SK-N-DZ (cell line): ENCODE results near the gene TESK1.
"Not testable (repeated sequence)": the region's sequence is repeated elsewhere in the genome, so short reads cannot be mapped to it uniquely, and the experiment has no call there.

Experiments
- DNase-seq: peaks from one replicate; pipeline ENCODE4 v3.0.0-alpha.2; 2015; ENCODE audit warnings: low spot score

Gene TESK1

GRCh38 chr9:35579130-35579529 lies 25.9 kb upstream of the TESK1 start:
- no peak for DNase-seq

GRCh38 chr9:35579659-35580227 lies 25.3 kb upstream of the TESK1 start:
- not testable (repeated sequence) for DNase-seq

- not testable (repeated sequence) for DNase-seq
These were observed 21.5 kb upstream of the TESK1 start for GRCh38 chr9:35583521-35583920.

DNA sequence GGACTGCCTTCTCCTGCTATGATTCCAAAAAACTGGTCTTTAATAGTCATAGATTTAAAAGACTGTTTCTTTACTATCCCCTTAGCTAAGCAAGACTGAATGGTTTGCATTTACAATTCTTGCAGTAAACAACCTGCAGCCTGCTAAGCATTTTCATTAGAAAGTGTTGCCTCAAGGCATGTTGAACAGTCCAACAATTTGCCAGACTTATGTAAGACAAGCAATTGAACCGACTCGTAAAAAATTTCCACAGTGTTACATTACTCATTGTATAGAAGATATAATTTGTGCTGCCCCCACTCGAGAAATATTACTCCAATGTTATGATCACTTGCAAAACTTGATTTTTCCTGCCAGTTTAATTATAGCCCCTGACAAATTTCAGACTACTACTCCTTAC lies 20.4 kb upstream of the TESK1 start:
- not testable (repeated sequence) for DNase-seq

GRCh38 chr9:35588506-35588905 lies 16.6 kb upstream of the TESK1 start:
- DNase-seq = not testable (repeated sequence)

- DNase-seq = no peak
These were observed 11.5 kb upstream of the TESK1 start for GRCh38 chr9:35593581-35593980.

DNA sequence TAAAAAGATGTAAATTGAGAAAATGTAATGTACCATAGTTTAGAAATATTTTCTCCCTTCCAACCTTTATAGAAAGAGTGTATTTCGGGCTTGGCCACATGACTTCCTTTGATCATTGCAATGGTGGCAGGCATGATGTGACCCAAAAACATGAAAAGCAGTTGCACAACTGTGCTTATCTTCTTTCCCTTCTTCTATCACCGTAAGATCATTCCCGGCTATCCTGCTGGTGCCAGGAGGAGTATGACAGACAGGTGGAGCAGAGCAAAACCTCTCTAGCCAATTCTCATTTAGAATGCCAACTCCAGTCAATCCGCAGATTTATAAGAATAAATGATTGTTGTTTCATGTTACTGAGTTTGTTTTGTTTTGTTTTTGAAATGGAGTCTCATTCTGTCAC lies 10.6 kb upstream of the TESK1 start:
- no peak for DNase-seq

DNA sequence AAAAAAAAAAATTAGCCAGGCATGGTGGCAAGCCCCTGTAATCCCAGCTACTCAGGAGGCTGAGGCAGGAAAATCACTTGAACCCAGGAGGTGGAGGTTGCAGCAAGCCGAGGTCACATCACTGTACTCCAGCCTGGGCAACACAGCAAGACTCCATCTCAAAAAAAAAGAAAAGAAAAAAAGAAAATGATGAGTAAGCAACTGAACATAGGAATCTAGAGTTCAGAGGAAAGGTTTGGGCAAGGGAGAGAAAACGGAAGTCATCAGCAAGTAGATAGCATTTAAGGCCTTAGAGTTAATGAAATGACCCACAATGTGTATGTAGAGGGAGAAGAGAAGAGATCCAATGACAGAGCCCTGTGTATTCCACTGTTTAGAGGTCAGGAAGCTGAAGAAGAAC lies 8.2 kb upstream of the TESK1 start:
- not testable (repeated sequence) for DNase-seq

DNA sequence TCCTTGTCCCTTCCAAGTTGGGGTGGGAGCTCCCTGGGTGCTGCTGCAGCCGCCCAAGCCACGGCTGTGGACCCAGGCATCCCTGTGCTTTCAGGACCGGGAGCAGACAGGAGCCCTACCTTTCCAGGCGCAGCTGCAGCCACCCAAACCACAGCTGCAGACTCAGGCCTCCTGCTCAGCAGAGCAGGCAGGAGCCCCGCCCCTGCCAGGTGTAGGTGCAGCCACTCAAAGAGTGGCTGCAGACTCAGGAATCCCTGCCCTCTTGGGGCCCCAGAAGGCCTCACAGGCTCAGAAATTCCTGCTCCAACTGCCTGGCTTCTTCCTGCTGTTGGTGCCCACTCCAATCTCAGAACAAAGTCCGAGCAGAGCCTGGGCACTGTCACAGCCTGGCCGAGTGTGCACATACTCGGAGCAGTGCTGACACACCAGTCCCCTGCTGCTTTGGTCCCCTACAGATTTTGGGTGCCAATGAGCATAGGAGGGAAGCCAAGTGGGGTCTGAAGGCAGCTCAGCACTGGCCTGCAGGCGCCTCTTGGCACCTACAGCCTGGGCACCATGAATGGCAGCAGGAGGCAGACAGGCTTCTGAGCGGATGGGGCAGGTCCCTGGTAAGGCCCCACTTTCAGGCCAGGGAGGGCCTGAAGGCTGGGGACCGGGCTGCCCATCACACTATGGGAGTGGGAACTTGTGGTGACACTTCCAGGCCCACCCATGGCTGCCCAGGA lies 6.0 kb upstream of the TESK1 start:
- DNase-seq = no peak

- DNase-seq = no peak
These were observed 5.1 kb upstream of the TESK1 start for GRCh38 chr9:35599763-35600604.

- no peak for DNase-seq
These were observed 1.5 kb upstream of the TESK1 start for GRCh38 chr9:35603506-35603985.

DNA sequence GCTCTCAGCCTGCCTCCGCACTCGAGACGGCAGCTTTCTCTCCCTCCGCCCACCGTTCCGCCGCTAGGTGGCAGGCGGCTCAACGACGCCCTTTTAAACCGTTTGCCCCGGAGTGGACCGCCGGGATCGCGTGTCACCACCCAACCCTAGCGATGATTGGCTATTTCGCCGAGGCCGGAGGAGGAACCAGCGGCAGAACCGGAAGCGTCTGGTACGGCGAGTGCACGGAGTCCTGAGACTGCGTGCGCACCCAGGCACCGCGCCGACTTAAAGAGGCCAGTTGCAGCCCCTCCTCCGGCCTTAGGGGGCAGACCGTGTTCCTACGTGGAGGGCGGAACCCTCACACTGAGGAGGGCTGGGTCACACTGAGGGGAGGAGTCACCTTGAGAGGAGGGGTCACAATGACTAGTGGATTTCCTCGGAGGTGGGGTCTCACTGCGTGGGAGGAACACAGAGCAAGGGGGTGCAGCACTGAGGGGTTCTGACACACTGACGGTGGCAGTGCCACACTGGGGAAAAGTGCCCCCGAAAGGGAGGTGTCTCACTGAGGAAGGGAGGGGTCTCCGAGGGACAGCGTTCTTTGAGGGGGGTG lies 980 bp upstream of the TESK1 start:
- peak; percentile 99 for DNase-seq

DNA sequence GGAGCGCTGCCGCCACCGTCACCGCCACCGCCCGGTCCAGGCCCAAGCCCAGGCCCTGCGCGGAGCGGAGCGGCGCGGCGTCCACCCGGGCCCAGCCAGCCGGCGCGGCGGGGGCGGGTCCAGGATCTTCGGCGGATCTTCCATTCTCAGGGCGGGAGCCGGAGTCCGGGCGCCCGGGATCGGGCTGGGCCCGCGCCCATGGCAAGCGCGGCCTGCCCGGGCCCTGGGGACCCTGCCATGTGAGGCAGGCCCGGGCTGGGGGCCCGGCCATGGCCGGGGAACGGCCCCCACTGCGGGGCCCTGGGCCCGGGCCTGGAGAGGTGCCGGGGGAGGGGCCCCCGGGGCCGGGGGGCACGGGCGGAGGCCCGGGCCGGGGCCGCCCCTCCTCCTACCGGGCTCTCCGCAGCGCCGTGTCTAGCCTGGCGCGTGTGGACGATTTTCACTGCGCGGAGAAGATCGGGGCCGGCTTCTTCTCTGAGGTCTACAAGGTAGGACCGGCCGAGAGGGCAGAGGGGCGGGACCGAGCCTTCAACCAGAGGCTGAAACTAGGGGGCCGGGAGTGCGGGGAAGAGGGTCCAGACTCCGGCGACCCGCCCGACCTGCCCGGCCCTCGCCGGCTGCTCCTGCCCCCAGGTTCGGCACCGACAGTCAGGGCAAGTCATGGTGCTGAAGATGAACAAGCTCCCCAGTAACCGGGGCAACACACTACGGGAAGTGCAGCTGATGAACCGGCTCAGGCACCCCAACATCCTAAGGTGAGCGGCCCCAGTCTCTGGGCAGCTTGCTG lies 482 bp downstream of the TESK1 start:
- DNase-seq = no peak

DNA sequence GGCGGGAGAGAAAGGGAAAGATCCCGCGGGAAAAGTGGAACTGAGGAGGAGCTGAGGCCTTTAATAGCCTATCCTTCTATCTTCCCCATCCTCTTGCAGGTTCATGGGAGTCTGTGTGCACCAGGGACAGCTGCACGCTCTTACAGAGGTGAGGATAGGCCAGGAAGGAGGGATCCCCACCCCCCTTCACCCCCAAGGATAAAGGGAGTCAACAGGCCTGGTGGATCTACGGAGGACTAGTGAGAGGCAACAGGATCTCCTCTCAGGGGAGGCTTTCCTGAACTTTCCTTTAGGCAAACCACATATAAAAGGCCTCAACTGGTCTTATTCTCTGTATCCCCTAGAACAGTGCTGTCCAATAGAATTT lies 1.1 kb downstream of the TESK1 start:
- DNase-seq = no peak

DNA sequence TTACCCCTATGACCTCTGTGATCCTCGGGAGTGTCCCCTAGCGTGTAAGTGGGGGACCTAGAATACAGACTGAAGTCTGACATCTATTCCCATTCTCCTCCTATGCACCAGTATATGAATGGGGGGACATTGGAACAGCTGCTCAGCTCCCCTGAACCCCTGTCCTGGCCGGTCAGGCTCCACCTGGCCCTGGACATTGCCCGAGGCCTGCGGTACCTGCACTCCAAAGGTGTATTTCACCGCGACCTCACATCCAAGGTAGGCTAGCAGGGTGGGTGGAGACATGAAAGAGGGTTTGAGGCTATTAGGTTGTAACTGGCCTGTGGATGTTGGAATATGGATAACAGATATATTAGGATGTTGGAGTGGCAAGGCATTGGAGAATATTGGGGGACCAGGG lies 1.7 kb downstream of the TESK1 start:
- no peak for DNase-seq

- no peak for DNase-seq
These were observed 3.2 kb downstream of the TESK1 start for GRCh38 chr9:35608221-35608620.

DNA sequence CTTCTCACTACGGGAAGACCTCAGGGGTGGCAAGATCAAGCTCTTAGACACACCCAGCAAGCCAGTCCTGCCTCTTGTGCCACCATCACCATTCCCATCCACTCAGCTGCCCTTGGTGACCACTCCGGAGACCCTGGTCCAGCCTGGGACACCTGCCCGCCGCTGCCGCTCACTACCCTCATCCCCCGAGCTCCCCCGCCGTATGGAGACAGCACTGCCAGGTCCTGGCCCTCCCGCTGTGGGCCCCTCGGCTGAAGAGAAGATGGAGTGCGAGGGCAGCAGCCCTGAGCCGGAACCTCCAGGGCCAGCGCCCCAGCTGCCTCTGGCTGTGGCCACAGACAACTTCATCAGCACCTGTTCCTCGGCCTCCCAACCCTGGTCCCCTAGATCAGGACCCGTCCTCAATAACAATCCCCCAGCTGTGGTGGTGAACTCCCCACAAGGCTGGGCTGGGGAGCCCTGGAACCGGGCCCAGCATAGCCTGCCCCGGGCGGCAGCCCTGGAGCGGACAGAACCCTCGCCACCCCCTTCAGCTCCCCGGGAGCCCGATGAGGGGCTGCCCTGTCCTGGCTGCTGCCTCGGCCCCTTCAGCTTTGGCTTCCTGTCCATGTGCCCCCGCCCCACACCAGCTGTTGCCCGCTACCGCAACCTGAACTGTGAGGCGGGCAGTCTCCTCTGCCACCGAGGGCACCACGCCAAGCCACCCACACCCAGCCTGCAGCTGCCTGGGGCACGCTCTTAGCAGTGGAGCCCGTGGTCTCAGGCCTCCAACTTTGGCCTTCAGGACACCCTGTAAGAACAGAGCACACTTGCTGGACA lies 4.1 kb downstream of the TESK1 start:
- no peak for DNase-seq

GRCh38 chr9:35609820-35610163 lies 4.7 kb downstream of the TESK1 start:
- no peak for DNase-seq

DNA sequence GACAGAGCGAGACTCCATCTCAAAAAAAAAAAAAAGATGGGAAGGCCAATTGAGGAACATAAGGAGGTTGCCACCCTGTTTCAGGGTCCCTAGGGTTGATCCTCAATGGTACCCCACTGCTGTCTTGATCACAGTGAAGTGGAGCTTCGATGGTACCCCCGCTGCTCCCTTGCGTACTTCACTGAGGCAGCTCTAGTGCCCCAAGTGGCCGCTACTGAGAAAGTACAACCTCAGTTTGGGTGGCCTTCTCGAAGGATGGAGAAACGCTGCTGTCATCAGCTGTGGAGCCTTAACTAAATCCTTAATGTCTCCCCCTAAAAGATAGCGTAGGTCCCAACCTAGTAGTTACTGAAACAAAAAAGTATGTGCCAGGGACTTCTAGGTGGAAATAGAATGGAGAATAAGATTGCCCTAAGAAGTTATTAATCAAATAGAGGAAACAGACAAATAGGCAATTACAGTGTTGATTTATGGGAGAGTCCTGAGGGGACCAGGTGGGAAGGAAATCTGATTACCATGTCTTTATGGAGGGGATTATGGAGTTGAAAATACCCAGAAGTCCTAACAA lies 6.3 kb downstream of the TESK1 start:
- DNase-seq = peak; percentile 60

DNA sequence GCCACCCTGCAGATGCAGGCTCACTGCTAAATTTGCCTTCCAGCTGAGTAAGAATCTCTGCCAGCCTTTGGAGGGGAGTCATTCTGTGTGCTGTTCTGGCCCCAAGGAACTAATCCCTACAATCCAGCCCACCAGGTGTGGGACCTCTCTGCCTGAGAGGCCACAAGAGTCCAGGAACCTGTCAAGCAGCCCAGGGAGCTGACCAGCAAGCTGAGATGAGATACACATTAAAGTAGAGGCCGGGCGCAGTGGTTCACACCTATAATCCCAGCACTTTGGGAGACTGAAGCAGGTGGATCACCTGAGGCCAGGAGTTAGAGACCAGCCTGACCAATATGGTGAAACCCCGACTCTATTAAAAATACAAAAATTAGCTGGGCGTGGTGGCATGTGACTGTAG lies 7.0 kb downstream of the TESK1 start:
- DNase-seq = not testable (repeated sequence)
